GM10248 (cell line): ENCODE data around the gene CSHL1.
"Not testable (repeated sequence)": the region's sequence is repeated elsewhere in the genome, so short reads cannot be mapped to it uniquely, and the experiment has no call there.

Experiments
- CTCF ChIA-PET: fragments of 300-600 bp; sonication (Branson Sonifier 250); formaldehyde crosslinking; extraction: SDS; loops from one replicate; lab custom pipeline; 2021; ENCODE audit warnings: antibody characterized with exemption; lab: Yijun Ruan, JAX
- POLR2A ChIA-PET: fragments of 350-650 bp; sonication (Branson Sonifier 250); formaldehyde crosslinking; extraction: SDS; loops from one replicate; lab custom pipeline; 2020; ENCODE audit warnings: antibody characterized with exemption; lab: Yijun Ruan, JAX
- DNase-seq: peaks from one replicate; pipeline ENCODE4 v3.0.0; 2012; ENCODE audit errors: extremely low spot score
- CTCF ChIP-seq: IDR thresholded peaks from 2 replicates; pipeline ENCODE4 v1.5.1; 2012; ENCODE audit warnings: mild to moderate bottlenecking, low read depth; ENCODE audit errors: extremely low read depth, missing control alignments, control extremely low read depth

Gene CSHL1

GRCh38 chr17:63881935-63882601, 29.0 kb downstream of the CSHL1 start, which contains the start of gene GH2:
Gene GH2, minus strand, starts transcription at chr17:63881944. Its CDS starts 143 bp downstream, at chr17:63881801.
- peak; percentile 80 for DNase-seq
- peak; percentile 67 for TF ChIP-seq CTCF
- ChIA-PET CTCF (interaction anchor here (0.7 to 3.8 kb wide), 10 partner anchors 8 to 95 kb away, joined by 3 to 17 read pairs (median 6); no protein-coding TSS in a partner anchor), POLR2A (no interaction called here)

- POLR2A ChIA-PET, DNase-seq: not testable (repeated sequence)
- CTCF ChIA-PET = interaction anchor here (0.7 to 3.8 kb wide), 9 partner anchors 8 to 95 kb away, joined by 3 to 17 read pairs (median 6); no protein-coding TSS in a partner anchor
These were observed 29.7 kb downstream of the CSHL1 start for GRCh38 chr17:63881337-63881736.

GRCh38 chr17:63880706-63881105, 30.4 kb downstream of the CSHL1 start:
- ChIA-PET CTCF (interaction anchor here (0.7 to 3.8 kb wide), 5 partner anchors 9 to 66 kb away, joined by 3 to 17 read pairs (median 9); no protein-coding TSS in a partner anchor), POLR2A (no interaction called here)
- TF ChIP-seq CTCF = no peak

GRCh38 chr17:63878413-63878812, 32.6 kb downstream of the CSHL1 start:
- DNase-seq, POLR2A ChIA-PET: not testable (repeated sequence)
- CTCF ChIA-PET = interaction anchor here (1.2 to 3.8 kb wide), 6 partner anchors 9 to 68 kb away, joined by 3 to 17 read pairs (median 6); no protein-coding TSS in a partner anchor

More at GRCh38 chr17:63880706-63881105, 30.4 kb downstream of the CSHL1 start:
- DNase-seq = no peak

- CTCF ChIA-PET = interaction anchor here (0.6 to 1.1 kb wide), 3 partner anchors 9 to 17 kb away, joined by 3 to 6 read pairs (median 3); no protein-coding TSS in a partner anchor
- DNase-seq, POLR2A ChIA-PET: not testable (repeated sequence)
These were observed 36.4 kb downstream of the CSHL1 start for GRCh38 chr17:63874693-63875092.

- CTCF ChIA-PET = interaction anchor here (0.6 to 1.1 kb wide), 4 partner anchors 9 to 26 kb away, joined by 3 to 6 read pairs (median 3); no protein-coding TSS in a partner anchor
- DNase-seq, POLR2A ChIA-PET: not testable (repeated sequence)
These were observed 36.9 kb downstream of the CSHL1 start for GRCh38 chr17:63874061-63874626.

GRCh38 chr17:63873577-63873976, 37.5 kb downstream of the CSHL1 start, which contains the start of gene CSH2:
Gene CSH2, minus strand, starts transcription at chr17:63873677. Its CDS starts 63 bp downstream, at chr17:63873614.
- CTCF ChIA-PET = interaction anchor here (0.7 to 1.1 kb wide), 2 partner anchors 15 to 25 kb away, joined by 3 to 6 read pairs; no protein-coding TSS in a partner anchor
- DNase-seq, POLR2A ChIA-PET: not testable (repeated sequence)

GRCh38 chr17:63871646-63872365, 39.3 kb downstream of the CSHL1 start:
- POLR2A ChIA-PET, DNase-seq: not testable (repeated sequence)
- CTCF ChIA-PET = interaction anchor here (2.9 kb wide), 1 partner anchor 9 kb away, joined by 9 read pairs; the partner anchor contains the start of gene GH2

GRCh38 chr17:63870292-63870665, 40.8 kb downstream of the CSHL1 start:
- POLR2A ChIA-PET, DNase-seq: not testable (repeated sequence)
- CTCF ChIA-PET = interaction anchor here (1.0 to 2.9 kb wide), 3 partner anchors 8 to 11 kb away, joined by 3 to 9 read pairs (median 8); partner anchors contain the start of gene GH2

GRCh38 chr17:63869491-63870291, 41.4 kb downstream of the CSHL1 start:
- DNase-seq, POLR2A ChIA-PET: not testable (repeated sequence)
- CTCF ChIA-PET = interaction anchor here (0.8 to 2.9 kb wide), 5 partner anchors 9 to 27 kb away, joined by 3 to 9 read pairs (median 3); partner anchors contain the start of genes GH2 and SMARCD2

GRCh38 chr17:63866625-63867024, 44.4 kb downstream of the CSHL1 start:
- POLR2A ChIA-PET, DNase-seq: not testable (repeated sequence)
- CTCF ChIA-PET = interaction anchor here (0.9 to 11.7 kb wide), 18 partner anchors 12 to 441 kb away, joined by 3 to 137 read pairs (median 4); partner anchors contain the start of gene GH2
